DMS153 (cell line): ENCODE results near the gene ZMYND8.
"Not testable (repeated sequence)": the region's sequence is repeated elsewhere in the genome, so short reads cannot be mapped to it uniquely, and the experiment has no call there.

Experiments used
- DNase-seq: peaks from one replicate; lab custom pipeline; 2025; lab: John Stamatoyannopoulos, UW

ZMYND8 gene

GRCh38 chr20:47286681-47287080 is 69.8 kb downstream of the ZMYND8 start:
- no peak for DNase-seq

GRCh38 chr20:47285189-47285588 is 71.3 kb downstream of the ZMYND8 start:
- DNase-seq = no peak

DNA sequence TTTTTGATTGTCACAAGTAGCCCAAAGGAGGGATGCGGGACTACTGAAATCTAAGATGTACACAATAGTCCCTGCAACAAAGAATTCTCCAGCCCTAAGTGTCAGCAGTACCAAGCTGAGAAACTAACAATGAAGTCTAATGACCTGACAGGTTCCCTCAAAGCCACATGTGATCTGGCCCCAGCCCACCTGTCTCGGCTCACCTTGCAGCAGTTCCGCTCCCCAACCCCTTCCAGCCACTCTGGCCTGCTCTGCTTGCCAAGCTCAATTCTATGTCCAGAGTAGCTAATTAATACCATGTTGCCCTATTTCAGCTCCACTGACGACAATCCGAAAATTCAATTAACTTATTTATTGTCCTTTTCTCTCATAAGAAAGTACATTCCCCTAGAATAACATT is 72.1 kb downstream of the ZMYND8 start:
- no peak for DNase-seq

DNA sequence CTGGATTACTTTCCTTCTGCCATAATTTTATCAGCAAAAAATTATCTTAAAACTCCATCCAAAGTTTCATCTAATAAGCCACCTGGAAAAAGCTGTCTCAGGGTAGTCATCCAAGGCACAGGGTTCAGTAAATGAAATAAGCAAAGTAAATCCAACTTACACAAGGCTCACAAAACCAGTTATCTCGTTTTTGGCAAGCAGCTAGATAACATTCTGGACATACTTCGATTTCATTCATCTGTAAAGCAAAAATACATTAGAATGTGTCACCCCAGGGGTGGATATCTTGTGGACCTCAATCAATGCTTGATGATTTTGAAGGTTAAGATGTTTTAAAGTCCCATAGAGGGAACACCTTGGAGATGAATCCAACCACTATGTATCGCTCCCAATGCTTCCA is 73.1 kb downstream of the ZMYND8 start:
- DNase-seq = no peak

- no peak for DNase-seq
Measured at GRCh38 chr20:47282864-47283263, 73.6 kb downstream of the ZMYND8 start.

DNA sequence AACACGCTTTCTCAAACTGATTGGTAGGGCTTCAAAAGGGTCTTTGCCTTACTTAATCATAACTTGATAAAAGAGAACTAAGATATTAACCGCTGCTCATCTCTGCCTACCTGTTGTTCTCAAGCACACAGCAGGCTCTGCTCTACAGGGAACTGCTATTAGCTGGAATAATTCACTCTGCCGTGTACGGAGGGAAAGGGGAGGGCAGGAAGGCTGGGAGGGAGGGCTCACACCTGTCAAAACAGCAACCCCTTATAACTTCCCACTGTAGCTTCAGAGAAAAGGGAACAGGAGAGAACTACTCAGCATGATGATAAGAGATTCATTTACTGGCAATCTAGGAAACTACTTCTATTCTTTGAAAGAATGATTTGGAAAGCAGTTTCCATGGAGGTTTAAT is 75.1 kb downstream of the ZMYND8 start:
- DNase-seq = no peak

GRCh38 chr20:47280668-47281067 is 75.8 kb downstream of the ZMYND8 start:
- DNase-seq = no peak

GRCh38 chr20:47280228-47280627 is 76.3 kb downstream of the ZMYND8 start:
- no peak for DNase-seq

- DNase-seq = no peak
Measured at GRCh38 chr20:47278907-47279348, 77.6 kb downstream of the ZMYND8 start.

DNA sequence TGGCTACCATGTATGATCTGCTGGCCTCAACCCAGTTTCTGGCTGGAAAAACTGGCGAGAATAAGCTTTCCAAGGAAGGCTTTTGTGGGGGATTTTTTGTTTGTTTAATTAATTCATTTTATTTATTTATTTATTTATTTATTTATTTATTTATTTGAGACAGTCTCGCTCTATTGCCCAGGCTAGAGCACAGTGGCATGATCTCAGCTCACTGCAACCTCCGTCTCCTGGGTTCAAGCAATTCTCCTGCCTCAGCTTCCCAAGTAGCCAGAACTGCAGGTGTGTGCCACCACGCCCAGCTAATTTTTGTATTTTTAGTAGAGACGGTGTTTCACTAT is 79.0 kb downstream of the ZMYND8 start:
- DNase-seq = not testable (repeated sequence)

- DNase-seq = no peak
Measured at GRCh38 chr20:47276851-47277534, 79.5 kb downstream of the ZMYND8 start.

GRCh38 chr20:47276251-47276650 is 80.2 kb downstream of the ZMYND8 start:
- no peak for DNase-seq

DNA sequence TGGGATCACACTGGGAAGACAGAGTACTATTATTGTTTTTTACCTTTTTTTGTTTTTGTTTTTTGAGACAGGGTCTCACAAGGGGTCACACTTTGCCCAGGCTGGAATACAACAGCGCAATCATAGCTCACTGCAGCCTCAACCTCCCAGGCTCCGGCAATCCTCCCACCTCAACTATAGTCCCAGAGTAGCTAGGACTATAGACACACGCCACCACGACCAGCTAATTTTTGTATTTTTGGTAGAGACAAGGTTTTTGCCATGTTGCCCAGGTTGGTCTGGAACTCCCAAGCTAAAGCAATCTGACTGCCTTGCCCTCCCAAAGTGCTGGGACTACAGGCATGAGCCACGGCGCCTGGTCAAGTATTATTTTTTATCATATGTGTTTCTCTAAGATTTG is 81.0 kb downstream of the ZMYND8 start:
- no peak for DNase-seq

- no peak for DNase-seq
Measured at GRCh38 chr20:47274401-47275108, 81.9 kb downstream of the ZMYND8 start.

DNA sequence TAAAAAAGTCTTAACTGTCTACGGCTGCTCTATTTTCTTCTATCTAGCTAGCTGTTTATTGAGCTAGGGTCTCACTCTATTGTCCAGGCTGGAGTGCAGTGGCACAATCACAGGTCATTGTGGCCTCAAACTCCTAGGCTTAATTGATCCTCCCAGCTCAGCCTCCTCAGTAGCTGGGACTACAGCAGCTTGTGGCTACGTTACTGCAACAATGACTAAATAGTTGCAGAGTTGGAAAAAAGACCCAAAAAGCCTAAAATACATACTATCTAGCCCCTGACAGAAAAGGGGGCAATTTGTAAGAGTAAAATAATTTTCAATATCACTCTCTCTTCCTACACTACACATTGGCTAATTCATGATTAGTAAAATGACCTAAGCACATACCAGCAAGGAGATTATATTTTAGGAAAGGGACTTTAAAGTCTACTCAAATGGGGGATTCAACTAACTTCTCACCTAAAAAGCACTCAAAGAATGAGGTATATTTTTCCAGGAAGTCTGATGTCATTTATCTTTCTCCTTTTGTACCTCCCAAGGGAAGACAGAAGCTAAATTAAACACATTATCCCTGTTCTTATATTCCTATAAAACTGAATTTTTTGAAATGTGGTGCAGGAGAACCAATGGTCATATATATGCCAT is 82.8 kb downstream of the ZMYND8 start:
- DNase-seq = no peak

GRCh38 chr20:47272893-47273590 is 83.5 kb downstream of the ZMYND8 start:
- DNase-seq = peak; percentile 29

GRCh38 chr20:47271046-47271615 is 85.4 kb downstream of the ZMYND8 start:
- DNase-seq = no peak

GRCh38 chr20:47269309-47270165 is 87.0 kb downstream of the ZMYND8 start:
- no peak for DNase-seq

- DNase-seq = no peak
Measured at GRCh38 chr20:47267621-47268020, 88.9 kb downstream of the ZMYND8 start.

DNA sequence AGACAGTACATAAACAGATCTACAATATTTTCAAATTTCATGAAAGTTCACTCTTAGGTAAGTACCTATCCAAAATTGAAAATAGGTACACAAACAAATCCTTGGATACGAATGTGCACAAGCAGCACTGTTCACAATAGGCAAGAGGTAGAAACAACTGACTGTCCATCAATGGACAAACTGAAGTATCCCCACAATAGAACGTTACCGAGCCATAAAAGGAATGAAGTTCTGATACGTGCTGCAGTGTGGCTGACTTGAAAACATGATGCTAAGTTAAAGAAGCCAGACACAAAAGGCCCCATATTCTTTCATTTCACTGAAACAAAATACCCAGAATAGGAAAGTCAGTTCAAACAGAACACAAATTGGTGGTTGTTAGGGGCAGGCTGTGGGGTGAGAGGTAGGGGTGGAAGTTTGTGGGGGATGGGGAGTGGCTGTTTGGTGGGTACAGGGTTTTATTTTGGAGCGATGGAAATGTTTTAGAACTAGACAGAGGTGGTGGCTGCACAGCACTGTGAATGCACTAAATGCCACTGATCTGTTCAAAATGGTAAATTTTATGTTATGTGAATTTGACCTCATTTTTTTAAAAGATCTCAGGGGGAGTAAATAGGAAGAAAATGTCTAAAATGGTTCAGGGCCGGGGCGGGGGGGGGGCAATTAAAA is 89.5 kb downstream of the ZMYND8 start:
- DNase-seq = no peak

- DNase-seq = no peak
Measured at GRCh38 chr20:47265984-47266383, 90.5 kb downstream of the ZMYND8 start.
